ENCODE measurements around the gene GPNMB. TPM values are rescaled to one million over a fixed set of nuclear protein-coding genes. Genes with fewer than 3 reads are reported as not detected.

GPNMB gene
- total RNA-seq, 1 experiment from 2014 or later = 0.04 TPM

DNA sequence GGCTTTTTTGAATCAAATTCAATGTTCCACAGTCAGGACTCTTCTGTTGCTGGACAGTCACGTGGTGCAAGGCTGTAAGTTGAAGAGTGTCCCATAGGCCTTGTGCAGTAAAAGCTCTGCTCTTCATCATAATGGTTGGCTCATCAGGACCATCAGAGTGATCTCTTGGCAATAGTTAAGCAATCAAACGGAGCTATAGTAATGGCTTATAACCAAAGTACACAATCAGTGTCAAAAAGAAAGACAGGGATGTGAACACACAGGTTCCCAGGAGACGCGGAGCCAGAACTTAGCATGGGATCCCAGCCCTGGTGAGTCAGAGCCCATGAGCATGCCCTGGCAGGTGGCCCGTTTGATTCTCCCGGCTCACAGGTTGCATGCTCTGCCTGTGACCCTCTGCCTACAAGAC, 10.8 kb upstream of the GPNMB start:
- Histone ChIP-seq H3K9me3 (ENCODE audit: low read length) (no peaks in the 10 kb centered on the region), H3K4me3 (ENCODE audit: low read length) (no peak overlapping the region), H2AFZ (ENCODE audit: low read length) (no peak overlapping the region), H3K27me3 (ENCODE audit: low read length) (no peaks in the 10 kb centered on the region), H3K4me2 (ENCODE audit: low read length) (0 out of 2 replicates have a peak overlapping the region, but pooled peaks have one; percentile 7), H3F3A (ENCODE audit: low read length, unreplicated experiment) (no peaks in the 10 kb centered on the region), H3K9me2 (replicated peaks; ENCODE audit: low read length) (no peaks in the 10 kb centered on the region), H3K4me1 (ENCODE audit: insufficient read depth, low read length) (peaks cover 11% of the 10 kb centered on the region; the same call in 1 of the 2 replicates), H3K9ac (ENCODE audit: low read length) (no peak overlapping the region), H3K36me3 (ENCODE audit: low read depth, low read length) (no peaks in the 10 kb centered on the region), H3K79me2 (ENCODE audit: low read length) (no peaks in the 10 kb centered on the region), H4K20me1 (ENCODE audit: low read length) (no peaks in the 10 kb centered on the region), H3K27ac (ENCODE audit: low read length) (no peak overlapping the region)
- intact Hi-C loops (cut with micrococcal nuclease) = loop anchor here (10.0 kb wide), 1 partner anchor 141 kb away; no protein-coding TSS in a partner anchor
- ATAC-seq (peak; percentile 100), DNase-seq (peak; percentile 90)
- ChIA-PET POLR2A (ENCODE audit: unreplicated experiment) (interaction anchor here (0.8 kb wide), 1 partner anchor 9 kb away, joined by 3 read pairs; no protein-coding TSS in a partner anchor), CTCF (interaction anchor here (0.6 kb wide), 1 partner anchor 51 kb away, joined by 6 read pairs; no protein-coding TSS in a partner anchor)
- BruUV-seq (replicated peaks) = no TSS peak
- no peak for TF ChIP-seq EZH2 (IDR thresholded peaks at IDR 0.05; ENCODE audit: low read length, unreplicated experiment)
- no peak for TF ChIP-seq EZH2phosphoT487 (IDR thresholded peaks at IDR 0.05; ENCODE audit: borderline replicate concordance, low read length)
- TF ChIP-seq, protein P1, sequence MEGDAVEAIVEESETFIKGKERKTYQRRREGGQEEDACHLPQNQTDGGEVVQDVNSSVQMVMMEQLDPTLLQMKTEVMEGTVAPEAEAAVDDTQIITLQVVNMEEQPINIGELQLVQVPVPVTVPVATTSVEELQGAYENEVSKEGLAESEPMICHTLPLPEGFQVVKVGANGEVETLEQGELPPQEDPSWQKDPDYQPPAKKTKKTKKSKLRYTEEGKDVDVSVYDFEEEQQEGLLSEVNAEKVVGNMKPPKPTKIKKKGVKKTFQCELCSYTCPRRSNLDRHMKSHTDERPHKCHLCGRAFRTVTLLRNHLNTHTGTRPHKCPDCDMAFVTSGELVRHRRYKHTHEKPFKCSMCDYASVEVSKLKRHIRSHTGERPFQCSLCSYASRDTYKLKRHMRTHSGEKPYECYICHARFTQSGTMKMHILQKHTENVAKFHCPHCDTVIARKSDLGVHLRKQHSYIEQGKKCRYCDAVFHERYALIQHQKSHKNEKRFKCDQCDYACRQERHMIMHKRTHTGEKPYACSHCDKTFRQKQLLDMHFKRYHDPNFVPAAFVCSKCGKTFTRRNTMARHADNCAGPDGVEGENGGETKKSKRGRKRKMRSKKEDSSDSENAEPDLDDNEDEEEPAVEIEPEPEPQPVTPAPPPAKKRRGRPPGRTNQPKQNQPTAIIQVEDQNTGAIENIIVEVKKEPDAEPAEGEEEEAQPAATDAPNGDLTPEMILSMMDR (conservative IDR thresholded peaks at IDR 0.05; ENCODE audit: low read depth, low read length) = no peak

DNA sequence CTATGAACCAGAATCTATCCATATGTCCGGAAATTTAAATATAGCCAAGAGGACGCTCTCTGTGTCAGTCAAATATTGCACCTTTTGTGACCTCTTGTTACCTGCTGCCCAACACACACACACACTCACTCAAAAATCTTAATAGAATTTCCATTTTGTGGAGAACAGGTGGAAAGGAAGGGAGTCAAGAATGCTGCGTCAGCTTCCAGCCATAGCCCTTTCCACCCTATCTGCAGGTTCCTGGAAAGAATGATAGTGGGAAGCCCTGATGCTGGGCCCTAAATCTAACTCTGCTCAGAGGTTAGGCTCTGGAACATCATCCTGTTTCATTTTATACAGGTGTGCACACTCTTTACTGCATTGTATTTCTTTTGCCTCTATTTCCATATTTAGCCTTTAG, 9.6 kb upstream of the GPNMB start:
- H3K9me3 ChIP-seq (ENCODE audit: low read length) = no peaks in the 10 kb centered on the region
- CTCF ChIA-PET = no interaction called here
- intact Hi-C loops (cut with micrococcal nuclease) = loop anchor here (10.0 kb wide), 1 partner anchor 142 kb away; no protein-coding TSS in a partner anchor
- no peak overlapping the region for H2AFZ ChIP-seq (ENCODE audit: low read length)
- H3F3A ChIP-seq (ENCODE audit: low read length, unreplicated experiment) = no peaks in the 10 kb centered on the region
- no peak overlapping the region for H3K9ac ChIP-seq (ENCODE audit: low read length)
- DNase-seq (no peak), ATAC-seq (no peak)
- BruUV-seq (replicated peaks) = no TSS peak
- no peaks in the 10 kb centered on the region for H3K27me3 ChIP-seq (ENCODE audit: low read length)
- no peaks in the 10 kb centered on the region for H3K36me3 ChIP-seq (ENCODE audit: low read depth, low read length)
- H3K79me2 ChIP-seq (ENCODE audit: low read length) = no peaks in the 10 kb centered on the region
- H3K4me1 ChIP-seq (ENCODE audit: insufficient read depth, low read length) = peaks cover 11% of the 10 kb centered on the region; the same call in 1 of the 2 replicates
- no peaks in the 10 kb centered on the region for H4K20me1 ChIP-seq (ENCODE audit: low read length)
- no peak overlapping the region for H3K4me3 ChIP-seq (ENCODE audit: low read length)
- no peak overlapping the region for H3K4me2 ChIP-seq (ENCODE audit: low read length)
- no peak overlapping the region for H3K27ac ChIP-seq (ENCODE audit: low read length)
- POLR2A ChIA-PET (ENCODE audit: unreplicated experiment) = no interaction called here
- no peaks in the 10 kb centered on the region for H3K9me2 ChIP-seq (replicated peaks; ENCODE audit: low read length)
- TF ChIP-seq EZH2 (IDR thresholded peaks at IDR 0.05; ENCODE audit: low read length, unreplicated experiment) = no peak
- TF ChIP-seq, protein P1 (conservative IDR thresholded peaks at IDR 0.05; ENCODE audit: low read depth, low read length) = no peak
- no peak for TF ChIP-seq EZH2phosphoT487 (IDR thresholded peaks at IDR 0.05; ENCODE audit: borderline replicate concordance, low read length)

DNA sequence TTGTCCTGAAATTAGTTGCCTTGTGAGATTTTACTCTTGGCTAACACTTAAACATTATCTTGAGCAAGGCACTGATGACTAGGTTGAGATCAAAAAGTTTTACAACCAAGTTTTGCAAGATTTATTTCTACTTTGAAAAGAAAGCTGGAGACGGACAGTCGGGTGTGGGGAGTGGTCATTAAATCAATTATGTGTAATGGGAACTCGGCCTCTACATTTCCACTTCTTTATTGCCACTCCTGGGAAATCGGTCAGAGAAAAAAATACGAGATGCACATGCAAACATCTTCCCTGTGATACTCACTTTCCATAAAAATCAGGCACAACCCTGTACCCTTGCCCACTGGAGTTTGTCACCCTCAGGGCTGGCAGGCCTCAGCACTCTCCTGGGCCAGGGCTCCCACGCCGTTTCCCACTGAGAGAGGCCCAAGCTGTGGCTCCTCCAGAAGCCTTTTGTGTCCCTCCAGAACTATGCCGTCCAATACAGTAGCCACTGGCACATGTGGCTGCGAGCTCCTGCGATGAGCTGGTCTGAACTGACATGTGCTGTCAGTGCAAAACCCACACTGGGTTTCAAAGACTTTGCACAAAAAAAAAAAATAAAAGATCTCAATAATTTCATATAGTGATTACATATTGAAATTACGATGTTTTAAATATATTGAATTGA, 7.5 kb upstream of the GPNMB start:
- CTCF ChIA-PET = no interaction called here

More for the DNA sequence above, 7.5 kb upstream of the GPNMB start:
- Histone ChIP-seq H3K4me2 (ENCODE audit: low read length) (no peak overlapping the region), H3K9me2 (replicated peaks; ENCODE audit: low read length) (no peaks in the 10 kb centered on the region), H3K4me3 (ENCODE audit: low read length) (no peak overlapping the region), H3K36me3 (ENCODE audit: low read depth, low read length) (no peaks in the 10 kb centered on the region), H3K27me3 (ENCODE audit: low read length) (no peaks in the 10 kb centered on the region), H3F3A (ENCODE audit: low read length, unreplicated experiment) (no peaks in the 10 kb centered on the region), H3K27ac (ENCODE audit: low read length) (no peak overlapping the region), H2AFZ (ENCODE audit: low read length) (no peak overlapping the region), H3K9ac (ENCODE audit: low read length) (no peak overlapping the region), H4K20me1 (ENCODE audit: low read length) (no peaks in the 10 kb centered on the region), H3K79me2 (ENCODE audit: low read length) (no peaks in the 10 kb centered on the region), H3K9me3 (ENCODE audit: low read length) (no peaks in the 10 kb centered on the region), H3K4me1 (ENCODE audit: insufficient read depth, low read length) (peaks cover 11% of the 10 kb centered on the region; the same call in 1 of the 2 replicates)
- BruUV-seq (replicated peaks) = no TSS peak
- intact Hi-C loops (cut with micrococcal nuclease) = loop anchor here (10.0 kb wide), 1 partner anchor 144 kb away; no protein-coding TSS in a partner anchor
- ATAC-seq (no peak), DNase-seq (no peak)
- POLR2A ChIA-PET (ENCODE audit: unreplicated experiment) = no interaction called here
- TF ChIP-seq EZH2 (IDR thresholded peaks at IDR 0.05; ENCODE audit: low read length, unreplicated experiment) (no peak), EZH2phosphoT487 (IDR thresholded peaks at IDR 0.05; ENCODE audit: borderline replicate concordance, low read length) (no peak)
- TF ChIP-seq, protein P1 (conservative IDR thresholded peaks at IDR 0.05; ENCODE audit: low read depth, low read length) = no peak
